ENCODE results near the gene KCNT1. TPM values are rescaled to one million over a fixed set of nuclear protein-coding genes. Genes with fewer than 3 reads are reported as not detected.

KCNT1 gene
- total RNA-seq, 4 donors from 2014 or later: 0.06 to 0.17 TPM; not detected in 2

DNA sequence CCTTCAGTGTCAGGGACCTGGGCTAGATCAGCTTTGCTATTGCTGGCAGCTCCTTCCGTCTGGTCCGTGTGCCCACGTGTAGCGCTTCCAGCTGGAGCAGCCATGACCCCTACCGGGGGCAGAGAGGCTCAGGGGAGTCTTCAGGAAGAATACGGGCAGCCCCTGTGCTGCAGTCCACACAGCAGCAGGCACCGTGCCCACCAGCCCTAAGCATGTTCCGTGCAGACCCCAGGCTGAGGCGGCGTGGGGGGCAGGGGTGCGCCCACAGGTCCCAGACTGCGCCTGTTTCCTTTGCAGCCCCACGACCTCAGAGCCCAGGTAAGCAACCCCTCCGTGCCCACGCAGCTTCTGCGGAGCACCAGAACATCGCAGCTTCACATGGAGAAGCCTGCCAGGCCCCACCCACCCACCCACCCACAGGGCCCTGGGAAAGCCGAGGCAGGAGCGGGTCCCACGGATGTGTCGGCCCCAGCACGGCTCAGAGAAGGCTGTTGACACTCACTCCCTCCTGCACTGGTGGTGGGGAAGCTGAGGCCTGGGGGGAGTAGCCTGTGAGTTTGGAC is 83.1 kb downstream of the KCNT1 start:
- TF ChIP-seq EP300 (IDR thresholded peaks at IDR 0.05) (no peak), CTCF (IDR thresholded peaks at IDR 0.05) (no peak), POLR2AphosphoS5 (IDR thresholded peaks at IDR 0.05) (no peak), POLR2A (IDR thresholded peaks at IDR 0.05; ENCODE audit: low read depth) (no peak)
- no peak for DNase-seq (ENCODE audit: extremely low spot score)
- intact Hi-C loops (cut with DNase I): no loop called here
- Histone ChIP-seq H3K4me3 (no peak overlapping the region), H3K9me3 (no peaks in the 10 kb centered on the region), H3K36me3 (no peaks in the 10 kb centered on the region), H3K4me1 (no peaks in the 10 kb centered on the region), H3K27me3 (peaks cover 0 to 85% (median 0%) of the 10 kb centered on the region in 4 donors), H3K27ac (replicated peaks in 1 of 4) (no peak overlapping the region)
- 73% methylated on average over 7 of the region's 22 CpGs for WGBS

- Histone ChIP-seq H3K4me3 (no peak overlapping the region), H3K27me3 (peaks cover 0 to 84% (median 0%) of the 10 kb centered on the region in 4 donors), H3K36me3 (no peaks in the 10 kb centered on the region), H3K27ac (replicated peaks in 1 of 4) (no peak overlapping the region), H3K4me1 (no peaks in the 10 kb centered on the region), H3K9me3 (no peaks in the 10 kb centered on the region)
- WGBS: 80% methylated on average over 3 of the region's 44 CpGs
- intact Hi-C loops (cut with DNase I): no loop called here
- no peak for DNase-seq (ENCODE audit: extremely low spot score)
- TF ChIP-seq POLR2AphosphoS5 (IDR thresholded peaks at IDR 0.05) (no peak), POLR2A (IDR thresholded peaks at IDR 0.05; ENCODE audit: low read depth) (no peak), EP300 (IDR thresholded peaks at IDR 0.05) (no peak), CTCF (IDR thresholded peaks at IDR 0.05) (no peak)
Measured at GRCh38 chr9:135786146-135786690, 84.2 kb downstream of the KCNT1 start.

- no peak for DNase-seq (ENCODE audit: extremely low spot score)
- H3K27ac ChIP-seq (replicated peaks in 1 of 4): no peak overlapping the region
- no peak overlapping the region for H3K4me3 ChIP-seq
- intact Hi-C loops (cut with DNase I): no loop called here
- 80% methylated on average over 16 of the region's 16 CpGs for WGBS
- no peaks in the 10 kb centered on the region for H3K36me3 ChIP-seq
- peaks cover 0 to 79% (median 0%) of the 10 kb centered on the region in 4 donors for H3K27me3 ChIP-seq
- TF ChIP-seq EP300 (IDR thresholded peaks at IDR 0.05): no peak
- TF ChIP-seq POLR2AphosphoS5 (IDR thresholded peaks at IDR 0.05): no peak
- no peak for TF ChIP-seq CTCF (IDR thresholded peaks at IDR 0.05)
- no peak for TF ChIP-seq POLR2A (IDR thresholded peaks at IDR 0.05; ENCODE audit: low read depth)
- no peaks in the 10 kb centered on the region for H3K4me1 ChIP-seq
- H3K9me3 ChIP-seq: no peaks in the 10 kb centered on the region
Measured at GRCh38 chr9:135787317-135787716, 85.3 kb downstream of the KCNT1 start.

- 84% methylated on average over 32 of the region's 38 CpGs for WGBS
Measured at GRCh38 chr9:135787776-135788575, 86.0 kb downstream of the KCNT1 start.

More at GRCh38 chr9:135787776-135788575, 86.0 kb downstream of the KCNT1 start:
- Histone ChIP-seq H3K9me3 (no peaks in the 10 kb centered on the region), H3K36me3 (no peaks in the 10 kb centered on the region), H3K27me3 (peaks cover 0 to 74% (median 0%) of the 10 kb centered on the region in 4 donors), H3K4me3 (no peak overlapping the region), H3K27ac (replicated peaks in 1 of 4) (no peak overlapping the region), H3K4me1 (no peaks in the 10 kb centered on the region)
- TF ChIP-seq POLR2A (IDR thresholded peaks at IDR 0.05; ENCODE audit: low read depth) (no peak), POLR2AphosphoS5 (IDR thresholded peaks at IDR 0.05) (no peak), EP300 (IDR thresholded peaks at IDR 0.05) (no peak), CTCF (IDR thresholded peaks at IDR 0.05) (no peak)
- DNase-seq (ENCODE audit: extremely low spot score): no peak
- intact Hi-C loops (cut with DNase I): no loop called here
